Raji (cell line): ENCODE measurements around the gene FHAD1.

Experiments used
- POLR2A ChIP-seq: IDR thresholded peaks from 2 replicates; pipeline ENCODE4 v1.6.1; 2011; ENCODE audit warnings: low read depth, low read length, control low read depth; ENCODE audit not compliant: insufficient read depth

FHAD1 gene

DNA sequence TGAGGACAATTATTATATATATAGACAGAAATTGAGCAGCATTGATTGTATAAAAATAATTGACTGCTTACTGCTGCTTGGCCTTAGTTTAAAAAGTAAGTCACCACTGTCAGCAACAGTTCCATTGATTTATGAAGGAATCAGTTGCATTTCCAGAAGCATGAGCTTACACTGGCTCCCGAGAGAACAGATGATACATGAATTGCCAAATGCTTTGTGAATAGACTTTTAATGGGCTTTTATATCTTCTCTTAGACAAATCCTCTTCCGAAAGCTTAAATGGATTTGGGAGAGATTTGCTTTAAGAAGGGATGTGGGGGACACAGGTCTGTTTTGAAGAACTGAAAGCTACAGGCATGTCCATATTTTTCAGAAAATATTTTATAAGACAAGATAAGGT, 7.5 kb downstream of the FHAD1 start:
- TF ChIP-seq POLR2A = no peak

DNA sequence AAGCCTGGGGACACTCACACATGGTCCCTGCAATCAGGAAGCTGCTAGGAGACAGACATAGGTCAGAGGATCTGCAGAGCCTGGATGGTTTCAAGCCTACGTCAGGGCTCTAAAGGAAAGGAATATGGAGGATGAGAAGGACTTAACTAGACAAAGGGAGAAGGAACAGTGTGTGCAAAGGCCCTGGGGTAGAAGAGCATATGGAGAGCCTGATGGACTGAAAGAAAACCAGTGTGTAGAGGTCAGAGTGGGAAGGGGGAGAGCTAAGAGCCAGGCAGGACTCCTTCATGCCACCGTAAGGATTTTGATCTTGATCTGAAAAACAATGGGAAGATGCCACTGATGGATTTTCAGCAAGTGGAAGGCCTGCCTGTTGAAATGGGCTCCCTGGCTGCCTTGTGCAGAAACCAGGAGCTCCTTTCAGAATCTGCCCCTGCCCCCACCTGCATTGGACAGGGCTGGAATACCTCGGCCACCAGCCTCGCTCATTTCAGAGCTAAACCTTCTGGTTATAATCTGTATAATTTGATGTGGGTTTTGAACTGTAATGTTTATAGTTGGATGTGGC, 8.6 kb downstream of the FHAD1 start:
- no peak for TF ChIP-seq POLR2A

DNA sequence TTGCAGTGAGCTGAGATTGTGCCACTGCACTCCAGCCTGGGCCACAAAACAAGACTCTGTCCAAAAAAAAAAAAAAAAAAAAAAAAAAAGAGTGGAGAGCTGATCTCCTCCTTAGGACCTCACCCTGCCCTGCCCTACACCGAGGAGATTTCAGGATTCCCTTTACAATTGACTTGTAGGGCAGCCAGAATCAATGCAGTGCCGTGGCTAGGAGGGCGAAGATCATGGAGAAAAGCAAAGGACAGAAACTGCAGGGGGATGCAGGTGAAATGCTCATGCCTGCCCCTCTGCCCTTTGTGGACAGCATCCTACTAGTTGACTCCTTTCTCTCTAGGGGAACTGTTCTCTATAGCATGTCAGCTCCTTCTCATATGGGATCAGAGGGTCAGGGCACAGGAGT, 9.6 kb downstream of the FHAD1 start:
- no peak for TF ChIP-seq POLR2A

DNA sequence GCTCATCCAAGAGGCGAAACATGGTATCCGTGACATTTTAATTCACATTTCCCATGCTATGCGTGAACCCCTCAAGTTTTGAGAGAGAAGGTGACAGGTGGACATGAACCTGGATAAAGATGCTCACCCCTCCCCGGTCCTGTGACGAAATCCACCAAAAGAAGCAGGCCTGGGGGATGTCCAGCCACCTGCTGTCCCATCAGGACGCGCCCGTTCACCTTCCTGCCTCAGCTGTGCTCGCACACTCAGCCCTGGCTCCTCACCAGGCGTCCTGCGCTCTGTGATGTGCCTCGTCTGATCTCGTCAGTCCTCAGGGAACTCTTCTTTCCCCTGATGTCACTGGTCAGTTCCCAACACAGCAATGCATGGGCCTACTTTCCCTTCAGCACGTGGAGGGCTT, 10.3 kb downstream of the FHAD1 start:
- no peak for TF ChIP-seq POLR2A

DNA sequence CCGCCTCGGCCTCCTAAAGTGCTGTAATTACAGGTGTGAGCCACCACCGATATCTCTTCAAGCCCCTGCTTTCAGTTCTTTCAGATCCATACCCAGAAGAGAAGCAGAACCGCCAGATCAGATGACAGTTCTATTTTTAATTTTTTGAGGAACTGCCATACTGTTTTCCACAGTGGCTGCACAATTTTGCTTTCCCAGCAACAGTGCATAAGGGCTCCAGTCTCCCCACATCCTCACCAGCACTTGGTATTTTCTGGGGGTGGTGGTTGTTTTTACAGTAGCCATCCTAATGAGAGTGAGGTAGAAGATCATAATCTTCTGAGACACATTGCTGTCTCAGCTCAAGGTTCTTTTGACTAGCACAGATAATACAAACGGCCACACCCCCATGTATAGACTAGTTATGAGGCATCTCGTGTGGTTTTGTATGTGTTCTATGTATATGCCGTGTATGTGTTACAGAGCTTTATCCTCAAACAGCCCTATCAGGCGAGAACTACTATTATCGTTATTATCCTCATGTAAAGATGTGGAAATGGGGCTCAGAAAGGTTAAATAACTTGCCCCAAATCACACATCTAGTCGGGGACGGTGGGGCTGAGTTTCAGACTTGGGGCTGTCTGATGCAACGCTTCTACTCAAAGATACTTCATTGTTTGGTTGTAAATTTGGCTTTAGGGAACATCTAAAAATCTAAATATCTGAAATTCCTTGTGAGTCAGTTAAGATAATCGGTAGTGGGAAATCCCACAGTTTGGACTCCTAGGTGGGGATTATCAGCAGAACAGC, 12.0 kb downstream of the FHAD1 start:
- TF ChIP-seq POLR2A = no peak

DNA sequence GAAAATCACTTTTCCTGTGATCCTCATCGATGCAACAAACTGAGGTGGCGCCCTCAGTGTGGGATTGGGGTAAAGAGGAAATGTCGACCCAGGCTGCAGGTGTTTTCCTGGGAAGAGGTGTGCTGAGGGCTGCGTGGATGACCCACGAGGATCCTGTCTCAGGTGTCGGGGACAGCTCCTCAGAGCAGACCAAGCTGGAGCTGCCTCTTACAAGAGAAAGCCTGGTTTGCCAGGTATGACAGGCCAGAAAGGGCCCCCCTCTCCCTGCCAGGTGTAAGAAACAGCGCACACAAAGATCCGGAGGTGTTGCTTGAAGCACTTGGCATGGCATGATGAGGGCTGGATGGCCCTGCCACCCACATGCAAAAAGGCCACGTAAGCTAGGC, 12.6 kb downstream of the FHAD1 start:
- no peak for TF ChIP-seq POLR2A

DNA sequence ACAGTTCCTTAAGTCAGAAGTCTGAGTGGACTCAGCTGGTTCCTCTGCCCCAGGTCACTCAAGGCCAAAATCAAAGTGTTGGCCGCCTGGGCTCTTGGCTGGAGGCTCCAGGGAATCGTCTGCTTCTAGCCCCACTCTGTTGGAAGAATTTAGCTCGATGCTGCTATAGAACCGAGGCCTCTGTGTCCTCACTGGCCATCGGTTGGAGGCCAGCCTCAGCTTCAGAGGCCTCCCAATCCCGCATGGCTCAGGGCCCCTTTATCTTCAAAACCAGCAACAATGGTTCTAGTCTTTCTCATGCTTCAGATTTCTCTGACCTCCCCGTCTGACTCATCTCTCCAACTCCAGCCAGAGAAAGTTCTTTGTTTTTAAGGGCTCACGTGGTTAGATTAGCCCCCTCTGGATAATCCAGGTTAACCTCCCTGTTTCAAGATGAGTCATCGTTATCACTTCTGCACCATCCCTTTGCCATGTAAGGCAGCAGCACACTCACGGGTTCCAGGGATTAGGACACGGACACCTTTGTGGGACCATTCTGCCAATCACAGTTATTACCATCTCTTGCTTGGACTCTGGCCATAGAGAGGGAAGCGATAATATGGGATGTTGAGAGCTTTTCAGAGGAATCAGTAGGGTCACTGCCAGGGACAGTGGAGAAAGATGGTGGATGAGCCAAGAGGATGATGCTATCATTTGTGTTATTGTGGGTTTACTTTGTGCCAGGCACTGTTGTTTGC, 13.6 kb downstream of the FHAD1 start:
- no peak for TF ChIP-seq POLR2A

DNA sequence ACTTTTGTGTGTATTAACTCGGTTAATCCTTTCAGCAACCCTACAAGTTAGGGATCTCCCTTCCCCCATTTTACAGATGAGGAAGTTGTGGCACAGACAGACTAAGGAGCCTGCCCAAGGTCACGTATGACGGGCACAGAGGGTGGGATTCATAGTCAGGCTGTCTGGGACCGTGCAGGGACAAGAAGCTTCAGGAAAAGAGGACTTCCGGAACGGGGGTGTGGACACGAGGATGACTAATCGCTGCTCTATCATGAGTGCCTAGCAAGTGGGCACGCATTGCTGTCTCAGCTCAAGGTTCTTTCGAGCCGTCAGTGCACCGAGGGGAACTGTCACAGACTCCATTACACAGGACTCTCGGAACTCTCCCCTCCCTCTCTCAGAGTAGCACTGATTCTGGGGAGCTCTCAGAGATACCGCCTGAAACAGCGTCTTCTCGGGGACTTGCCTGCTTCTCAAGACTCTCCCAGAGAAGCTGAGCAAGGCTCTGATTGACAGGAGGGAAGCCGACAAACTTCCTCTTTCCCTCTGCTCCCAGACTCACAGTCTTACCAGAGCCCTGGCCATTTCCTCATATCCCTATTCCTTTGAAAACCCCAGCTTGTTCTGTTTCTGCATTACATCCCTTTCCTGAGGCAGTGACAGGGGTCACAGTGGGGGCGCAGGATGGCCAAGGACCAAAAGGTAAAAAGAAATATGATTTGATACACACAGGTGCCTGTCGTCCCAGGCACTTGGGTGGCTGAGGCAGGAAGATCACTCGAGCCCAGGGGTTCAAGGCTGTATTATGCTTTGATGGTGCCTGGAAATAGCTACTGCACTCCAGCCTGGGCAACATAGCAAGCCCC, 14.4 kb downstream of the FHAD1 start:
- TF ChIP-seq POLR2A = no peak

DNA sequence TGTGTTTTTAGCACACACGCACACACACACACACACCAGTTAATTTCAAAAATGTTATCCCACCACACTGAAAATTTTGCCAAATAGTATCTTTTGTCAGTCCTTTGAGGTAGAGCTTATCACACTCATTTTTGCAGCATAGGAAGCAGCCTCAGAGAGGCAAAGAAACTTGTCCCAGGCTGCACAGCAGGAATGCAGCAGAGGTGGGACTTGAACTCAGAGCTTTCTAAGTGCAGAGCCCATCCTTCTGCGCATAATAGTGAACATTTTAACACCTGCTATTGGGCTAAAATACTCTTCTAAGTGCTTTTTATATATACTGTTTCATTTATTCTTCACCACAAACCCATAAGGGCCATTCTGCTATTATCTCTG, 15.0 kb downstream of the FHAD1 start:
- no peak for TF ChIP-seq POLR2A

DNA sequence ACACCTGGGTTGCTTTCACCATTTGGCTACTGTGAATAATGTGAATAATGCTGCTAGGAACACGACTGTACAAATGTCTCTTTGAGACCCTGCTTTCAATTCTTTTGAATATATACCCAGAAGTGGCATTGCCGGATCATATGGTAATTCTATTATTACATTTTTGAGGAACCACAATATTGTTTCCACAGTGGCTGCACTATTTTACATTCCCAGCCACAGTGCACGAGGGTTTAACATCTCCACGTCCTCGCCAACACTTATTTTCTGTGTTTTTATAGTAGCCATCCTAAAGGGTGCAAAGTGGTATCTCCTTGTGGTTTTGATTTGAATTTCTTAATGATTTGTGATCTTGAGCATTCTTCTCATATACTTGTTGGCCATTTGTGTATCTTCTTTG, 15.7 kb downstream of the FHAD1 start:
- TF ChIP-seq POLR2A = no peak

DNA sequence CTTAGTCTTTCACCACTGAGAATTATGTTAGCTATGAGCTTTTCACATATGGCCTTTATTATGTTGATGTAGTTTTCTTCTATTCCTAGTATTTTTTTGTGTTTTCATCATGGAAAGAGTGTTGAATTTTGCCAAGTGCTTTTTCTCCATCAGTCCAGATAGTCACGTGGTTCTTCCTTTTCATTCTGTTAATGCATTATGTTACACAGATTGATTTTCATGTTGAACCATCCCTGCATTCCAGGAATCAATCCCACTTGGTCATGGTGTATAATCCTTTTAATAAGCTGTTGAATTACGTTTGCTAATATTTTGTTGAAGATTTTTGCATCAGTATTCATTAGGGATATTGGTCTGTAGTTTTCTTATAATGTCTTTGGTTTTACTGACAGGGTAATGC, 17.7 kb downstream of the FHAD1 start:
- no peak for TF ChIP-seq POLR2A

DNA sequence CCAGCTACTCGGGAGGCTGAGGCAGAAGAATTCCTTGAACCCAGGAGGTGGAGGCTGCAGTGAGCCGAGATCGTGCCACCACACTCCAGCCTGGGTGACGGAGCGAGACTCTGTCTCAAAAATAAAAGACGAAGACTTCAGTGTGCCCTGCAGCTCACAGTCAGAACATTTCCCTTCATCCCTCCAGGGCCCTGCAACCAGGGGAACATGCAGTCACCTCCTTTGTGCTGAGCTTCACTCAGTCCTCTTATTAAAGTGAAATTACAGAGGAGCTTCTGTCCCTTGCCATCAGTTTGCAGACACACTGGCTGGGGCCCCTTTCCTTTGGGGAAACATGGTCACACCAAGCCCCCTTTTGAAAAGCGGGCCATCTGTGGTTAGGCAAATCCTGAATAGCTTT, 24.2 kb downstream of the FHAD1 start:
- no peak for TF ChIP-seq POLR2A

DNA sequence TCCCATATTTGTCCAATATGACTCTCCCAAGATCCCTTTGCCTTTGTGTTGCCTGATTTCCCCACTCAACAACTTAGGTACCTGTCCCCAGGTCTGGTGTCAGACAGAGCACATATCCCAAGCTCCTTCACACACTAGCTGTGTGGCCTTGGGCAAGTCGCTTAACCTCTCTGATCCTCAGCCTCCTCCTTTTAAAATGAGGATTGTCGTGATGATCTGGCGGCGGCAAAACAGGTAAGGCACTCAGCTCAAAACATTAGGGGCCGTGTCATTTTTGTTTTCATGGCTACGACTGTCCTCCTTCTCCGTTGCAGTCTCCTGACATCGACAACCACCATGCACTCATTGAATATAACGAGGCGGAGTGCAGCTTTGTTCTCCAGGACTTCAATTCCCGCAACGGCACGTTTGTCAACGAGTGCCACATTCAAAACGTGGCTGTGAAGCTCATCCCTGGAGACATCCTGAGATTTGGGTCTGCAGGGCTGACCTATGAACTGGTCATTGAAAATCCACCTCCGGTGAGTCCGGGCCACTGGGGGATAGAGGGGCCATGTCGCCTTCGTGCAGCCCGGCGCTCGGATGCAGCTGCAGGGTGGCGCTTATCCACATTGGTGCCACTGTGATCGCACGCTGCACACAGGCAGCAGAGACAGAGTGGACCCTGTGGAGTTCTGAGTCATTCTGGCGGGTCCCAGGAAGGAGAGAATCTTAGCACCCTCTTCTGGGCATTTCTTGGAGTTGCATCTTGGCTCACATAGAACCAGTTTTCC, 25.2 kb downstream of the FHAD1 start:
- TF ChIP-seq POLR2A = no peak

DNA sequence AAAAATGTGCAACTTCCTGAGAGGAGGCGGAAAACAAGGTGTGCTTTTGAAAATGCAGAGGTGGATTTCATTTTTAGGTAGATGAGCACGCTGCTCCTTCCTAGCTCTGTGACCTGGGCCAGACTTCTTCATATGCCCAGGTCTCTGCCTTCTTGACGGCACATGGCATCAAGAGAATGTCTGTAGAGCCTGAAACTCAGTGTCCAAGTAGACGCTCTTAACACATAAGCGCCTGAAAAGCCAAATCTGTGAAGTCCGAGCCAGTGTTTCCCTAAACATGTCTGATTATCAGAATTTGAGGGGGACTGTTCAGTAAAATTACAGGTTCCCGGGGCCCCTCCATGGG, 25.7 kb downstream of the FHAD1 start:
- no peak for TF ChIP-seq POLR2A

DNA sequence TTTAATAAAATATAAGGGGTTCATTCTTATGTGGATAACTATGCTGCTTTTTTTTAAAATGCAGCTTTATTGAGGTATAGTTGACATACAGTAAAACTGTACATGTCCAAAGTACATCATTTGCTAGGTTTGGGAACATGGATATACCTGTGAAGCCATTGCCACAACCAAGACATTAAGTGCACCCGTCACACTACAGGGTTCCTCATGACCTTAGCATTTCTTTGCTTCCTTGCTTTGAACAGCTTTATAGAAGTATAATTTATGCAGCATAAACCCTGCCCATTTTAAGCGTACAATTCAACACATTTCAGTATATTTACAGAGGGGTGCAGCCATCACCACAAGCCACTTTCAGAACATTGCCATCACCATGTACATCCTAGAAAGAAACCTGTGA, 26.3 kb downstream of the FHAD1 start:
- no peak for TF ChIP-seq POLR2A

DNA sequence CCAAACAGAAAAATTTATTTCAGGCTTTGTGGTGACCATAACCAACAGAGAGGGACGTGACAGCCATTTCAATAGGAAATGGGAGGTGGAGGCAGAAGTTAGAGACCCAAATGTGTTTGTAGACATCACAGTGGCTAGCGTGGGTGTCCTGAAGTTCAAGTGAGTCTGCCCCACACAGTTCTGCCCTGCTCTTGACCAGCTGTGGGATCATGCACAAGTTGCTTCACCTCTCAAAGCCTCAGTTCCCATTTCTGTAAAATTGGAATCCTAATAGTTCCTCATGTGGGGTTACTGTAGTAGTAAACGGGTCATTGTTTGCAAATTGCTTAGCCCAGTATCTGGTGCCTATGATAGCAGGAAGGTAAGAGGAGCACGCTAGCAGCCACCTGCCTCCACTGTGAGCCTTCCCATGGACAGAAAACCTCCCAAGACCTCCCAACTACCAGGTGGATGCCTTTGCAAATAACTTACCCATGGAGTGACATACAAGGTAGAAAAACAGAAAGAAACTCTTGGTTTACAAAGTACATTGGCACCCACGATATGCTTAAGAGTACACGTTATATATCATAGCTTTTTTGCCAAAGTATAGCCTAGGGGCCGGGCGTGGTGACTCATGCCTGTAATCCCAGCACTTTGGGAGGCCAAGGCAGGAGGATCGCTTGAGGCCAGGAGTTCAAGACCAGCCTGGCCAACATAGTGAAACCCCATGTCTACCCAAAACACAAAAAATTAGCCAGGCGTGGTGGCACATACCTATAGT, 29.1 kb downstream of the FHAD1 start:
- no peak for TF ChIP-seq POLR2A
